ENCODE data around the gene SLIT3.

The SLIT3 gene

DNA sequence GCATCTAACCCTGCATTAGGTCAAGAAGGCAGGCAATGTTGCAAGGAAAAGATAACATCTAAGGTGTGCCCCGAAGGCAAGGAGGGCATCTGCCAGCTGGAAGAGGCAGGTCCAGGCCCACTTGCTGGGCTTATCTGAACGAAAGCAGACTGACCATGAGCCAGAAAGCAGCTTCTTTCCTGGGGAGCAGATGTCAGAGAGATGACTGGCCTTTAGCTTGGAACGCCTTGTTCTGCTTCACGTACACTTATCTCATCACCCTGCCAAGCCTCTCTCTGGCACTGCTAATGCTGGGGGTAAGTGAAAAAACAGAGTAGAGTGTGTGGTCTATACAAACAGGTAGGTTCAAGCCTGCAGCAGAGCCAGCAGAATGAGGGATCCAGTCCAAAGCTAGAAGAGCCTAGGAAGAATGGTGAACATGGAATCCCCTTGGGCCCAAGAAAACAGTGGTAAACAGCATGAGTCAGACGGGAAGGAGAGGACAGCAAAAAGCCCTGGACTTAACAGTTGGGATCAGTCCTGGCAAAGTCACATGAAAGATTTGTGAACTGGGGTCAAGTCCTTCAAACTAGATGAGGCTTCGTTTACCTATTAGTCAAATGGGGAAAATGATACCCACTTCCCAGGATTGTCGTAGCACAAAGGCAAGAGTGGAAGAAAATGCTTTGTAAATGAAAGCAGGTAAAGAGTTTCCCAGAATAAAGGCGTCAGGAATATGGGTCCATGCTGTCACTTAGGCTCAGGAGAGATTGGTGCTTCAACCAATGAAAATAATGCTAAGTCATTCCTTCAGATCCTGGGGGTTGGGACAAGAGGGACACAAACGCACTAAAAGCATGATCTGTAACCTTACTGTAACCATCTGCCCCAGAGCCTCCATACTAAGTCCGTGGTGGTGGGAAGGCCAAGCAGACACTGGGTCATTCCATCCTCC lies 200.9 kb downstream of the SLIT3 start:
- no peak for FAIRE-seq

- no peak for FAIRE-seq
Observed at GRCh38 chr5:169098331-169099121, 202.4 kb downstream of the SLIT3 start.

DNA sequence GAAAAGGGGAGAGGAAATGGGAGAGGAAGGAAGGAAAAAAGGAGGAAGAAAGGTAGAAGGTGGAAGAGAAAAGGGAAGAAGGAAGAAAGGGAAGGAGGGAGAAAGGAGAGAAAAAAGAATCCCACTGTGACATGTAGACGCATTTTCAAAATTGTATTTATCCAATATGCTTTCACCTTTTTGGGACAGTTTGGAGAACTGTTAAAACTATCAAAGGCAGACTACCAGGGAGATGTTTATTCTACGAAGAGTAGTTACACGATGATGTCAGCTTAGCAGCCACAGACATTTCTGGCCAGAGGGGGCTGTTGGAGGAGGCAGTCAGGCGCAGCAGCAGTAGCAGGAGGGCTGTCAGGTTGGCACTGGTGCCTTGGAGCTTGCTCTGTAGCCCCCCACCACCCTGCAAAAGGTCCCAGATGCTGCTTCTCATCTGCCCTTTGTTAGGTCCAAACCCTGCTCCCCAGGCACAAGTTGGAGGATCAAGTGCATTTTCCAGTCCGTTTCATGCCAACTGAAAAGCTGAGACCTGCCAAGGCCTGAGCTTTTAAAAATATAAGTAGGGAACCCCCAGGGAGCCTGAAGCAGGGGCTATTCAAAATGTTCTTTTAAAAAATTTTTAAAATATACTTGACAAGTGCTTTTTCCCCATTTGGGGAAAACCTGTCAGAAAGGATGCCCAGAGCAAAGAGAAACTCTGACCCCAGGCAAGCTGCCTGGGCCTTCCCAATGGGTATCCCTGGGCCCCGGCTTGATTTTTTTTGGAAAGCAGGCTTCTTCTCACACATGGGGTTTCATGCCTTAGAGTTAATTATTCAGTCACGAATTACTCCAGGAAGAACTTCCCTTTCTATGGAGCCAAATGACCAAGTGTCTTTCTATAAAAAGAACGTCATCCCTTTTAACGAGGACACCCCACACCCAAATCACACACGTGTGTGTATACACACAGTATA lies 203.3 kb downstream of the SLIT3 start:
- FAIRE-seq = no peak

DNA sequence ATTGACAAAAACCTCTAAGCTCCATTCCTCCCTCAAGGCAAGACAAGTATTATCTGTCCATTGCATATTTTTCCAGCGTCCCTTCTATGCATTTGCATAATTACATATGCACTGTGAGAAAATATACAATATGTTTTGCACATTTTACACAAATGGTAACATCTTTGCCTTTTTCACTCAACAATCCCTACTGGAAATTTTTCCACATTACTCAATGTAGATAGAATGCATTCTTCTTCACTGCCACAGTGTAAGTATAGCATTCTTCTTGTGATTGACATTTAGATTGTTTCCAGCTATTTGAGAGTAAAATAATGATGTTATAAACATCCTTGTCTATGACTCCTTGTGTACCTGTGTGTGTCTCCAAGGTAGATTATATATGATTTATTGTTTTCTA lies 205.0 kb downstream of the SLIT3 start:
- FAIRE-seq = no peak

DNA sequence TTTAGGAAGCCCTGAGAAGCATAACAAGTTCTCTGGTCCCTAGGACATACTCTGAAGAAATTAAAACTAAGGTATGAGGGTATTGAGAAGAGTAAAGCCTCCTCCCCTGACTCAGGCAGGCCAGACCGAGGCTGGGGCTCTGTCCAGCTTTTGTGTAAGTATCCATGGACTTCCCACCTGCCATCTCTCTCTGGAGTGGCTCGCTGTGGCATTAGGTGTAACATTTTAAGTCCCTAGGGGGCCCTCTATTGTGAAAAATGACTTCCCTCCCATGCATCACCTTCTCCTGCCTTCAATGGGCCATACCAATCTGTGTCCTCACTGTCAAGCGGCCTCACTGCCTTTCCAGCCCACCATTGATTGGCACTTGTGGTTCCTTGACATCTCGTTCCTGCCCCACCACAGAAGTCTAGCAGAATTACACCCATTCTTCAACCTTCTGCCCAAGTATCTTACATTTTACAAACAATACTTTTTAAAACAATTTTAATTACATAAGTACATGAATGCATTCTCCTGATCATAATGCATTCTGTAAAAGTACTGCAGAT lies 205.5 kb downstream of the SLIT3 start:
- no peak for FAIRE-seq

DNA sequence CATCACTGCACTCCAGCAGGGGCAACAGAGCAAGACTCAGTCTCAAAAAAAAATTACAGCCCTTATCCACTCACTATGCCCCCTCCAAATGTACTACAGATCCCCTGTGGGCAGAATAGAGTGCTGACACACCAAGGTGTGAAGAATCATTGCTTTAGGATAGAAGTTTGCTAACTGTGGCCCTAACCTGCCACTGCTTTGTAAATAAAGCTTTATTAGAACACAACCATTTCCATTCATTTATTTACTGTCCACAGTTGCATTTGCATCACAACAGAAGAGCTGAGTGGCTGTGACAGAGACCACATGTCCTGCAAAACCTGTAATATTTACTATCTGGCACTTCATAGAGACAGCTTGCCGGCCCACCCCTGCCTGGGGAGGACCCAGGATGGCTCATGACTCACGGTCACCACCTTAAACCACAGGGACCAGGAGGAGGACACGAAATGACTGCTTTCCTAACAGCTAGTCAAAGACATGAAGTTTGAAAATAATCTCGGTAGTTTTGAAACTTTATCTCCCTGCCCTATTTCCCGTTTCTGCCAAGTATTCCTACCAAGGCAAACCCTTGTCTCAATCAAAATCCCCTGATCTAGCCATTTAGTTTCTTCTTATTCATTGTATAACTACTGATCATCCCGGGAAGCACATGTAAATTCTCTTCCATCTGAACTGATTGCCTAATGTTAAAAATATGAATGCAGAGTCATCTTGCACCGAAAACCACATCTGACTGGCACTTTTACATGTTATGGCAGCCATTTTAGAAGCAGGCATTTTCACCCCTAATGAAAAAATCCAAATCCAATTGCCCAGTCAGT lies 206.1 kb downstream of the SLIT3 start:
- no peak for FAIRE-seq

DNA sequence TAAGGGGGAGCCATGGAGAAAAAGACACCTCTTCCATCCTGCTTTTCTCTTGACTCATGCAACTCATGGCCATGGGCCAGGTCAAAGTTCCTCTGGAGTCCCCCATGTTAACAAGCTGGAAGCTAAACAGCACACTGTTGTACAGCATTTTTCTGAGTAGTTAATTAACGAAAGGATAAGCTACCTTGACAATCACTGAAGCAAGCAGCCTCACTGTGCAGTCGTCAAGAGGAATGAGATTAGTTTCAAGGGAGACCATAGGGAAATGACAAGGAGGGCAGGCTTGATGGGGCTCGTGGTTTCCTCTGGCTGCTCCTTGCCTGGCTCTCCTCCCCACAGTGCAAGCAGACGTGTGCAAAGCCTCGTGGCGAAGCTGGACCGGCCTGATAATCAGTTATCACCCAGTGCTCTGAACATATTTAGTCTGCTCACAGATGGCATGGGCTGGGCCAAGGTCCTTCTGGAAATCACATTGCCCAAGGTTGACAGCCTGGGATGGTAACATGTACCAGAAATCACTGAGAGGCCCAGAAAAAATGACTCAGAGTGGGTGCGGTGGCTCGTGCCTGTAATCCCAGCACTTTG lies 209.5 kb downstream of the SLIT3 start:
- no peak for FAIRE-seq

DNA sequence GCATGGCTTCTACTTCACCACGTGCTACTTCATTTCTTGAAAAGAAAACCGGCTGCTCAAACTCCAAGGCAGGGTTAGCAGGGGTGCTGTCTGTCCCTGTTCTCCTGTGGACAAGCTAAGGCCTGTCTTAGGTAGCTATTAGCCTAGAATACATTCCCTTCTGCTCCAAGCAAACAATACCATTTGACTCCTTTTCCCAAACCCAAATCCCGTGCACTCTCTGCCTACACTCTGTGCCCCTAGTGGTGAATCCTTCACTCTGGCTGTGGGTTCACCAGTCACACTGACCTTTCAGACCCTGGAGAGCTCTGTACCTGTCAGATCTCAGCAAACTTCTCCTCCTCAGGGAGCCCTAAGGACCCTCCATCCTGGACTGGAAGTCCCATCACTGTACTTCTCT lies 211.6 kb downstream of the SLIT3 start:
- FAIRE-seq = no peak

GRCh38 chr5:169088028-169088725 lies 212.8 kb downstream of the SLIT3 start:
- FAIRE-seq = no peak

GRCh38 chr5:169085636-169086035 lies 215.3 kb downstream of the SLIT3 start:
- no peak for FAIRE-seq

DNA sequence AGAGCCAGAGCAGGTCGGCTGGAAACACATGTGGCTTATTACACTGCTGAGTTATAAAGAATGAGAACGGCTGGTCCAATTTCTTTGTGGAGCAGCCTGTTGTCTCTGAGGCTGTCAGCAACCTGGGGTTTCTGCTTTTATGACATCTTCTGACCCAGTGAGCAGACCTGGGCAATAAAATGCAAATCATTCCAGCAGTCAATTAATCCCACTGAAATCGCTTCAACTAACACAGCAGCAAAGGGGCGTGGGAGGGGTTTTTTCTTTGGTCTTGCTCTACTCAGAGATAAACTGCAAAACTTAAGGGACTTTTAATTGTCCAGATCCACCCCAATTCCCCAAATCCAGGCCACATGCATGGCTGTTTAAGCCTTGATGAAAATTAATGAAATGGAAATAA lies 215.7 kb downstream of the SLIT3 start:
- FAIRE-seq = no peak

DNA sequence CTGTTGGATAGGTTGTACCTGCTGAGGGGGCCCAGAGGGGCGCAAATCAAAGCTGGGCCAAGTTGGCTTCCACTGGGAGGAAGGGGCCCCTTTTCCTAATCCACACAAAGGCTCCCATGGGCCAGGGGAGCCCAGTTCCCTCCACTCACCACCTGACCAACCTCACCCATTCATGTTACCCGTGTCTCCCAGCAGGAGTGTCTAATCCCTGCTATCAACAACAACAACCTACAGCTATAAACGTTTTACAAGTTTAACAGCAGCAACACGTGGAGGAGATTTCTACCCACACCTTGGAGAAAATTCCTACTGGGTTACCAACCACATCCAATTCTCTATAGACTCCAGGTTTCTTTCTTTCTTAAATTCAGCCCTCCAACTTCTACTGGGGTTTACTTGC lies 216.2 kb downstream of the SLIT3 start:
- FAIRE-seq = no peak

- FAIRE-seq = no peak
Observed at GRCh38 chr5:169083394-169084018, 217.4 kb downstream of the SLIT3 start.

- no peak for FAIRE-seq
Observed at GRCh38 chr5:169081000-169081724, 219.8 kb downstream of the SLIT3 start.

- FAIRE-seq = no peak
Observed at GRCh38 chr5:169080448-169080911, 220.5 kb downstream of the SLIT3 start.

- FAIRE-seq = no peak
Observed at GRCh38 chr5:169079697-169080096, 221.2 kb downstream of the SLIT3 start.

DNA sequence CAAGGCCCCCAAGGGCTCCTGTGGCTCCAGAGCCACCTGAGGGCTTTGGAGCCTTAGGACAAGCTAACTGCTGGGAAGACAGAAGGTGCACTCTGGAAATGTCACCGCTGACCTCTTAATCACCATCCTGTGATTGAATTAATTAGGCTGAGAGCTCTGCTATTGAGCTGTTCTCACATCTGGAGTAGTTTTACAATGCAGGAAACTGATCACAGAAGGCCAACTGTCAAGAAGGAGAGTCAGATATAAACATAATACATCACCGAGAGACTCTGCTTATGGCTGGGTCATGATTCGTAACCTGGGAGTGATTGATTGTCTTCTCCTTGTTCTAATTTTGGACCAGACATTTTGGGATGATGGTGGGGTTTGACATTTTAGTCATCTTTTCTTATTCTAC lies 226.1 kb downstream of the SLIT3 start:
- FAIRE-seq = no peak

DNA sequence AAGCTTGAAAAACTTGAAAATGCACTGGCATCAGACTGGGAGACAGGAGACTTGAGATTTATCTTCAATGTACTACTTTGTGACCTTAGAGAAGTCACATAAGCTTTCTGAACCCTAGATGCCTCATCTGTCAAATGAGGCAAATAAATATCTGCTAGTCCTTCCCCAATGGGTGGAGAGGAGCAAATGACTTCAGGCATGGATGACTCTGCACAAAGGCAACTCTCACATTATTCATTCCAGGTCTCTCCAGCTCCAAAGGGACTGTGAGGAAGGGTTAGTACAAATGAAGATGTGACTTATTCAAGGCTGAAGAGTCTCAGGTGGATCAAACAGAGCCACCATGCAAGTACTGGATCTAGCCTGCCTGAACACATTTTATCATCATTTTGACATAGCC lies 228.7 kb downstream of the SLIT3 start:
- no peak for FAIRE-seq

DNA sequence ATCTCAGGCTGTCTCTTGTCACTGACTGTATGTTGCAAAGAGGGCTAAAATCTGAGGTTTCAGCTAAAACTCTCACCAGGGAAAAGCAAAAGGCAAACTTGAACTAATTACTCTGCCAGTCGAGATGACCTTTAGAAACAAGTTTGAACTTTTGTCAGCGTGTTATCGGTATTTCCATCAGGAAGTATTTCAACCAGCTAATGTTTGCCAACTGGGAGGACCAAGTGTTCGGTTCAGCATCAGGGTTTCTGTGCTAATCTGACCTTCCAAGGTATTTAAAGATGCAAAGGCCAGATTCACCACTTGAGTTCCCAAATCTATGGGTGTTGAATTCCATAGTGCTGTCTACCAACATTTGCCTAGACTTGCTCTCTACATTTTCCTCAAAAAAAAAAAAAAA lies 230.5 kb downstream of the SLIT3 start:
- FAIRE-seq = no peak
